Esophagus squamous epithelium (tissue), 5 donors: ENCODE data around the gene GUSB. TPM values are rescaled to one million over a fixed set of nuclear protein-coding genes. Genes with fewer than 3 reads are reported as not detected.

Experiments
- DNase-seq: peaks from one replicate; lab custom pipeline; 2025; lab: John Stamatoyannopoulos, UW
- H3K27ac ChIP-seq, 4 donors: fragments of 200-600 bp; sonication (generic); one replicate each; pipeline ENCODE4 v1.5.1; 2016 to 2019; ENCODE audit warnings: mild to moderate bottlenecking in 1 of 4
- H3K27me3 ChIP-seq, 4 donors: fragments of 200-600 bp; sonication (generic); 1 replicate in 3 of 4; 2 replicates in 1 of 4; pipeline versions ENCODE4 v1.5.1 to v1.6.0; 2017 to 2021; ENCODE audit warnings: antibody characterized with exemption in 1 of 4
- H3K36me3 ChIP-seq, 3 donors: fragments of 200-600 bp; sonication (generic); one replicate each; pipeline ENCODE4 v1.5.1; 2016 to 2019
- H3K4me1 ChIP-seq, 3 donors: fragments of 200-600 bp; sonication (generic); one replicate each; pipeline ENCODE4 v1.5.1; 2017 to 2019
- H3K4me3 ChIP-seq, 4 donors: fragments of 200-600 bp; sonication (generic); 1 replicate in 3 of 4; 2 replicates in 1 of 4; pipeline ENCODE4 v1.5.1; 2016 to 2019; ENCODE audit warnings: mild to moderate bottlenecking in 2 of 4, moderate library complexity in 1 of 4
- H3K9me3 ChIP-seq, 3 donors: fragments of 200-600 bp; sonication (generic); one replicate each; pipeline ENCODE4 v1.5.1; 2016 to 2019
- POLR2A ChIP-seq, 4 donors: fragments of 450-650 bp; IDR thresholded peaks; one replicate each; pipeline ENCODE4 v1.6.1; 2017; ENCODE audit warnings: antibody characterized with exemption in 4 of 4, mild to moderate bottlenecking in 4 of 4, moderate library complexity in 3 of 4
- WGBS, 2 donors: methylation state at CpG; one replicate each; pipeline ENCODE4 v1.1.5; 2018; 5-methylcytosine and 5-hydroxymethylcytosine counted together
- intact Hi-C: fragments of 100-400 bp; cut with DNase I; formaldehyde crosslinking; loops from one replicate; pipeline ENCODE4 v1.15.0; 2022
- total RNA-seq, 4 donors: library from RNA; depleted of rRNA; stranded (reverse); fragments of >200 nt; gene quantifications; one replicate each; pipeline ENCODE4 v1.1.0, GENCODE V29; 2016
- TF ChIP-seq, protein P1 (sequence below), 6 experiments: fragments of 450-650 bp in 4 of 6; fragments of 200-600 bp in 2 of 6; sonication (generic) in 2 of 6; IDR thresholded peaks; one replicate each; pipeline ENCODE4 v1.5.1; 2016 to 2019; ENCODE audit warnings: antibody characterized with exemption in 6 of 6, mild to moderate bottlenecking in 4 of 6, moderate library complexity in 4 of 6
- donor health status: DM: yes; HTN: yes; CAD: no.

The GUSB gene
- total RNA-seq, 4 donors from 2014 or later, result 13.6 to 30.1 (median 21.7) TPM

DNA sequence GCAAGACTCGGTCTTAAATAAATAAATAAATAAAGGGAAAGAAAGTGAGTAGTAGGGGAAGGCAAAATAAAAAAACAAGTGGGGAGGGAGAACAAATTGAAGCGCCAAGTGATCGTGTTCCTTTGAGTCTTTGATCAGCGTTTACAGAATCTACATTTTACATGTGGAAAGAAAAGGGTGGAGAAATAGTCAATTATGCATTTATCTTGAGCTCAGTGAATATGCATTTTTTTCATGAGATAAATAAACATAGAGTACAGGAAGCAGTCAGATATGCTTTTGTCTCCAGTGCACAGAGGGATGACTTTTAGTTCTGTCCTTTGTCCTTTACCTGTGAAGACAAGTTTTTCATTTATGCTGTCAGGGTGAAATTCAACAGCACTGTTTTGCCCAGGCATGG is 6.1 kb upstream of the GUSB start:
- Histone ChIP-seq H3K27me3 (no peaks in the 10 kb centered on the region), H3K9me3 (no peaks in the 10 kb centered on the region), H3K4me3 (no peak overlapping the region), H3K36me3 (no peaks in the 10 kb centered on the region), H3K27ac (peak overlapping the region in 1 of 4 donors; percentile 29), H3K4me1 (peaks cover 0 to 19% (median 0%) of the 10 kb centered on the region in 3 donors)
- TF ChIP-seq, protein P1, sequence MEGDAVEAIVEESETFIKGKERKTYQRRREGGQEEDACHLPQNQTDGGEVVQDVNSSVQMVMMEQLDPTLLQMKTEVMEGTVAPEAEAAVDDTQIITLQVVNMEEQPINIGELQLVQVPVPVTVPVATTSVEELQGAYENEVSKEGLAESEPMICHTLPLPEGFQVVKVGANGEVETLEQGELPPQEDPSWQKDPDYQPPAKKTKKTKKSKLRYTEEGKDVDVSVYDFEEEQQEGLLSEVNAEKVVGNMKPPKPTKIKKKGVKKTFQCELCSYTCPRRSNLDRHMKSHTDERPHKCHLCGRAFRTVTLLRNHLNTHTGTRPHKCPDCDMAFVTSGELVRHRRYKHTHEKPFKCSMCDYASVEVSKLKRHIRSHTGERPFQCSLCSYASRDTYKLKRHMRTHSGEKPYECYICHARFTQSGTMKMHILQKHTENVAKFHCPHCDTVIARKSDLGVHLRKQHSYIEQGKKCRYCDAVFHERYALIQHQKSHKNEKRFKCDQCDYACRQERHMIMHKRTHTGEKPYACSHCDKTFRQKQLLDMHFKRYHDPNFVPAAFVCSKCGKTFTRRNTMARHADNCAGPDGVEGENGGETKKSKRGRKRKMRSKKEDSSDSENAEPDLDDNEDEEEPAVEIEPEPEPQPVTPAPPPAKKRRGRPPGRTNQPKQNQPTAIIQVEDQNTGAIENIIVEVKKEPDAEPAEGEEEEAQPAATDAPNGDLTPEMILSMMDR (IDR thresholded peaks at IDR 0.05), result no peak
- no peak for TF ChIP-seq POLR2A (IDR thresholded peaks at IDR 0.05)
- intact Hi-C loops, result no loop called here
- DNase-seq, result no peak
- WGBS, 2 donors, result 12 to 37% methylated on average over 4 of the region's 4 CpGs

DNA sequence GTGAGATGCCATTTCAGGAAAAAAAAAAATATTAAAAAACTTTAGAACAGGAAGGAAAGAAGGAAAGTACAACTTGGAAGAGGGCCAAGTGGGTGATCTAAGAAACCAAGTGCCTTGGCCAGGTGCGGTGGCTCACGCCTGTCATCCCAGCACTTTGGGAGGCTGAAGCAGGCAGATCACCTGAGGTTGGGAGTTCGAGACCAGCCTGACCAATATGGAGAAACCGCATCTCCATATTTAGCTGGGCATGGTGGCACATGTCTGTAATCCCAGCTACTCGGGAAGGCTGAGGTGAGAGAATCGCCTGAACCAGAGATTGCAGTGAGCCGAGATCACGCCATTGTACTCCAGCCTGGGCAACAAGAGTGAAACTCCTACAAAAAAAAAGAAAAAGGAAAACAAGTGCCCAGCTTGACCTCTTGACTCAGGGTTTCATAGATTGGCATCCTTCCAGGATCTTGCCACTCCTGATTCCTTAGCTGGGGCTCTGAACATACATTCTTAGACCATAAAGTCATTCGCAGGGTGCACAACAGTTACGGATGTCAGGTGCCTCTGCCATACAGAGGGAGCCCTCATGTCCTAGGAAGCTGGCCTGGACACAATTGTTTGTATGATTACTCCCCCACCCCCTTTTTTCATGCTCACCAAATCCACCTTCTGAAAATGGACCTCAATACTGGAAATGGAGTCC is 2.1 kb upstream of the GUSB start:
- 76 to 89% methylated on average over 10 of the region's 10 CpGs for WGBS, 2 donors
- no peak for DNase-seq
- Histone ChIP-seq H3K36me3 (peaks cover 0 to 10% (median 0%) of the 10 kb centered on the region in 3 donors), H3K4me3 (no peak overlapping the region), H3K4me1 (peaks cover 13 to 42% (median 18%) of the 10 kb centered on the region in 3 donors), H3K9me3 (no peaks in the 10 kb centered on the region), H3K27me3 (no peaks in the 10 kb centered on the region), H3K27ac (no peak overlapping the region)
- intact Hi-C loops, result no loop called here
- TF ChIP-seq POLR2A (IDR thresholded peaks at IDR 0.05), result no peak
- TF ChIP-seq, protein P1 (IDR thresholded peaks at IDR 0.05), result no peak

DNA sequence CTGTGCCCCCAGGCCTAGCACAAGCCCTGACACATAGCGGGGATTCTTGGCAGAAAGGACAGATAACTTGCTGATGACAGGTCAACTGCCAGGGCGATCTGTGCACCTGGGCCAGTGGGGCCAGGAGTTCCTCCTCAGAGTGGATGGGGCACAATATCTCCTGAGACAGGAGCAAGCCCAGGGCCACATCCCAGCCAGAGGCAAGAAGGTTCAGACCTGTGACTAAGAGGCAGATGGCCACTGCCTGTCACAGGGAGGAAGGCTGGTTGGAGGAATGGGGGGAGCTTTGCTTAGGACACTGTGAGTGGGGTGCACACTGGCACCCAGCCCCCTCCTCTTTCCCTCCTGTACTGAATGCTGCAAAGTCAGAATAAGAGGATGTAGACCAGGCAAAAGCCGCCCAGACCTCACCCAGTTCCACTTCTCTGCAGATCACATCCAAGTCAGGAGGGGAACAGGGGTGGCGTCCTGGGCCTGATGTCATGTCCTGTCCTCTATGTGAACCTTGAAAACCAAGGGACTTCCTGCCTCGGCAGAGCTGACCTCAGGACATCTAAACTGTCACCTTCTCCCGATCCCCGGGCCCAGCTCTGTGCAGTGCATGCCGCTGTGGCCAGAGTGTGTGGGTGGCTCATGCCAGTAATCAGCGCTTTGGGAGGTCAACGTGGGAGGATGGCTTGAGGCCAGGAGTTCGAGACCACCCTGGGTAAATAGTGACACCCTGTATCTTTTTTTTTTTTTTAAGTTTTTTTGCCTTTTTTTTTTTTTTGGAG is 1.3 kb downstream of the GUSB start:
- H3K9me3 ChIP-seq, result no peaks in the 10 kb centered on the region
- peaks cover 0 to 42% (median 0%) of the 10 kb centered on the region in 3 donors for H3K36me3 ChIP-seq
- intact Hi-C loops, result no loop called here
- DNase-seq, result peak; percentile 21
- H3K4me1 ChIP-seq, result peaks cover 13 to 28% (median 18%) of the 10 kb centered on the region in 3 donors
- TF ChIP-seq, protein P1 (IDR thresholded peaks at IDR 0.05), result no peak
- no peak for TF ChIP-seq POLR2A (IDR thresholded peaks at IDR 0.05)
- H3K27me3 ChIP-seq, result no peaks in the 10 kb centered on the region
- peak overlapping the region; percentile 47 to 95 (median 88) for H3K27ac ChIP-seq
- WGBS, 2 donors, result 10 to 17% methylated on average over 7 to 9 of the region's 11 CpGs
- peak overlapping the region; percentile 73 to 96 (median 90) for H3K4me3 ChIP-seq

DNA sequence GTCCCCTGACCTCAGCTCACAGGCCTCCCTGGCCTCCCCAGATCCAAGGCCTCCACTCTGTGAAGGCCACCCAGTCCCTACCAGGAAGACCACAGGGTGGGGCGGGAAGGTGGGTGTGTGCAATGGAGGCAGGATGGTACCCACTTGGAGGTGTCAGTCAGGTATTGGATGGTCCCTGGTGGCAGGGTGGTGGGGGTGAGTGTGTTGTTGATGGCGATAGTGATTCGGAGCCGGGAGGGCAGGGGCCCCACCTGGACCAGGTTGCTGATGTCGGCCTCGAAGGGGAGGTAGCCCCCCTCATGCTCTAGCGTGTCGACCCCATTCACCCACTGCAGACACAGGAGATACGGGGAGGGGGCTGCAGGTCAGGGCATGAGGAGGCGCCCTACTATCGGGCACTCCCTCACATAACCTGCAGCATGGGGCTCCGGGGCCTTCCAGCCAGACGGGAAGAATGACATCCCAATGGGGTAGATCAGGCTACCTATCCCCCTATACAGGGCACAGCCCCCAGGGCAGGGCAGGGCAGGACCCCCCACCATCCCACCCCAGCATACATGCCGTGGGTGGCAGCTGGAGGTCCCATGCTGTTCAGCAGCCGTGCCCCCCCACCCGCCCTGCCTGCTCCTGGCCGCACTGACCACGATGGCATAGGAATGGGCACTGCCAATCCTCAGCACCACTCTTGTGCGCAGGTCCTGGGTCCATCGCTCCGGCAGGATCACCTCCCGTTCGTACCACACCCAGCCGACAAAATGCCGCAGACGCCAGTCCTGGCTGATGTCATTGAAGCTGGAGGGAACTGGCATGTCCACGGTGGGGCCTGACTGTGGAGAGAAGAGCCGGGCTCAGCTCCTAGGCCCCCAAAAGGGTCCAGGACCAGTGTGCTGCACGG is 2.2 kb downstream of the GUSB start:
- TF ChIP-seq, protein P1 (IDR thresholded peaks at IDR 0.05), result no peak
- TF ChIP-seq POLR2A (IDR thresholded peaks at IDR 0.05), result no peak
- 86 to 100% methylated on average over 2 to 10 of the region's 29 CpGs for WGBS, 2 donors
- Histone ChIP-seq H3K9me3 (no peaks in the 10 kb centered on the region), H3K27ac (peak overlapping the region; percentile 47 to 95 (median 88)), H3K4me1 (peaks cover 13 to 28% (median 18%) of the 10 kb centered on the region in 3 donors), H3K27me3 (no peaks in the 10 kb centered on the region), H3K4me3 (peak overlapping the region in 1 of 4 donors; percentile 85), H3K36me3 (peaks cover 0 to 50% (median 6%) of the 10 kb centered on the region in 3 donors)
- DNase-seq, result no peak
- intact Hi-C loops, result no loop called here
